H1 (cell line): ENCODE results near the gene TNS1.

Experiments used
- EP300 ChIP-seq, 2 experiments: IDR thresholded peaks; 1 replicate in 1 of 2; 2 replicates in 1 of 2; pipeline ENCODE4 v1.6.1; 2011 to 2012; ENCODE audit warnings: low read depth in 2 of 2, low read length in 2 of 2, mild to moderate bottlenecking in 2 of 2, borderline replicate concordance in 1 of 2, inconsistent platforms in 1 of 2, moderate library complexity in 1 of 2
- HDAC6 ChIP-seq: IDR thresholded peaks from one replicate; pipeline ENCODE4 v1.7.1; 2012; ENCODE audit warnings: low read depth, mild to moderate bottlenecking, inconsistent platforms, low read length, moderate library complexity
- NRF1 ChIP-seq: IDR thresholded peaks from 2 replicates; pipeline ENCODE4 v1.6.1; 2011; ENCODE audit warnings: mild to moderate bottlenecking, low read depth, low read length, improper control_type of control experiment
- POLR2AphosphoS5 ChIP-seq: IDR thresholded peaks from 2 replicates; pipeline ENCODE4 v1.6.1; 2011; ENCODE audit warnings: low read depth, low read length
- SP4 ChIP-seq: IDR thresholded peaks from 2 replicates; pipeline ENCODE4 v1.6.1; 2012; ENCODE audit warnings: low read length, inconsistent platforms

GRCh38 chr2:217856159-217856558, 146.6 kb downstream of the TNS1 start:
- TF ChIP-seq EP300 (IDR thresholded peaks at IDR 0.05; ENCODE audit: borderline replicate concordance in 1 of 2, low read depth in 2 of 2, low read length in 2 of 2) = no peak
- no peak for TF ChIP-seq HDAC6
- TF ChIP-seq POLR2AphosphoS5 = no peak
- no peak for TF ChIP-seq NRF1
- TF ChIP-seq SP4 = no peak
